ENCODE measurements around the gene TMEFF1. TPM values are rescaled to one million over a fixed set of nuclear protein-coding genes. Genes with fewer than 3 reads are reported as not detected.

Gene TMEFF1
- polyA plus RNA-seq, 3 donors: 0.03 TPM; not detected in 2

Other genes starting within 250 kb of the TMEFF1 start
- 10 to 100 TPM in 1 of 3 donors, 1 to 10 TPM in 2; 4.0 to 10.0 (median 6.0) TPM for gene TEX10, start 120.2 kb upstream of the TMEFF1 start, polyA plus RNA-seq
- 10 to 100 TPM in 2 of 3 donors, 1 to 10 TPM in 1; 6.5 to 14.1 (median 11.8) TPM for gene MSANTD3, start 46.0 kb upstream of the TMEFF1 start, polyA plus RNA-seq
- gene CAVIN4, start 104.9 kb downstream of the TMEFF1 start, polyA plus RNA-seq: under 1 TPM; 0.10 to 0.45 (median 0.13) TPM